NCI-H82 (cell line): ENCODE data around the gene DNAH11.
"Not testable (repeated sequence)": the region's sequence is repeated elsewhere in the genome, so short reads cannot be mapped to it uniquely, and the experiment has no call there.

Source experiments
- DNase-seq: peaks from one replicate; lab custom pipeline; 2025; lab: John Stamatoyannopoulos, UW

DNAH11 gene

GRCh38 chr7:21771906-21772610 lies 229.2 kb downstream of the DNAH11 start:
- DNase-seq, result no peak

GRCh38 chr7:21773326-21773725 lies 230.5 kb downstream of the DNAH11 start:
- no peak for DNase-seq

- DNase-seq, result no peak
Observed at GRCh38 chr7:21777921-21778320, 235.1 kb downstream of the DNAH11 start.

GRCh38 chr7:21778953-21779352 lies 236.1 kb downstream of the DNAH11 start:
- no peak for DNase-seq

GRCh38 chr7:21782996-21783395 lies 240.2 kb downstream of the DNAH11 start:
- DNase-seq, result no peak

- no peak for DNase-seq
Observed at GRCh38 chr7:21784989-21785388, 242.2 kb downstream of the DNAH11 start.

- DNase-seq, result no peak
Observed at GRCh38 chr7:21805791-21806190, 263.0 kb downstream of the DNAH11 start.

GRCh38 chr7:21806388-21806787 lies 263.5 kb downstream of the DNAH11 start:
- no peak for DNase-seq

- no peak for DNase-seq
Observed at GRCh38 chr7:21819048-21819447, 276.2 kb downstream of the DNAH11 start.

GRCh38 chr7:21828841-21829240 lies 286.0 kb downstream of the DNAH11 start:
- peak; percentile 13 for DNase-seq

- no peak for DNase-seq
Observed at GRCh38 chr7:21829731-21830130, 286.9 kb downstream of the DNAH11 start.

- DNase-seq, result no peak
Observed at GRCh38 chr7:21844742-21845141, 301.9 kb downstream of the DNAH11 start.

- DNase-seq, result no peak
Observed at GRCh38 chr7:21850531-21851285, 307.9 kb downstream of the DNAH11 start.

GRCh38 chr7:21851559-21851967 lies 308.7 kb downstream of the DNAH11 start:
- DNase-seq, result no peak

- not testable (repeated sequence) for DNase-seq
Observed at GRCh38 chr7:21865631-21866204, 322.9 kb downstream of the DNAH11 start.

- no peak for DNase-seq
Observed at GRCh38 chr7:21866731-21867130, 323.9 kb downstream of the DNAH11 start.

GRCh38 chr7:21867226-21867625 lies 324.4 kb downstream of the DNAH11 start:
- no peak for DNase-seq

- no peak for DNase-seq
Observed at GRCh38 chr7:21867816-21868575, 325.2 kb downstream of the DNAH11 start.

GRCh38 chr7:21868576-21868850 lies 325.7 kb downstream of the DNAH11 start:
- no peak for DNase-seq

- no peak for DNase-seq
Observed at GRCh38 chr7:21869785-21870402, 327.1 kb downstream of the DNAH11 start.

GRCh38 chr7:21883069-21883468 lies 340.2 kb downstream of the DNAH11 start:
- DNase-seq, result no peak

- not testable (repeated sequence) for DNase-seq
Observed at GRCh38 chr7:21883501-21883900, 340.7 kb downstream of the DNAH11 start.
